GM23248 (cell line): ENCODE measurements around the gene ATP5F1E.

ENCODE experiments used
- EZH2 ChIP-seq: fragments of 200-600 bp; sonication (generic); IDR thresholded peaks from 2 replicates; pipeline ENCODE4 v1.6.1; 2018; ENCODE audit warnings: antibody characterized with exemption, mild to moderate bottlenecking; ENCODE audit not compliant: insufficient read depth, poor library complexity, severe bottlenecking
- EZH2phosphoT487 ChIP-seq: fragments of 200-600 bp; sonication (generic); IDR thresholded peaks from 2 replicates; pipeline ENCODE4 v1.6.1; 2018; ENCODE audit warnings: antibody characterized with exemption, moderate library complexity, mild to moderate bottlenecking, low read depth; ENCODE audit not compliant: insufficient read depth

DNA sequence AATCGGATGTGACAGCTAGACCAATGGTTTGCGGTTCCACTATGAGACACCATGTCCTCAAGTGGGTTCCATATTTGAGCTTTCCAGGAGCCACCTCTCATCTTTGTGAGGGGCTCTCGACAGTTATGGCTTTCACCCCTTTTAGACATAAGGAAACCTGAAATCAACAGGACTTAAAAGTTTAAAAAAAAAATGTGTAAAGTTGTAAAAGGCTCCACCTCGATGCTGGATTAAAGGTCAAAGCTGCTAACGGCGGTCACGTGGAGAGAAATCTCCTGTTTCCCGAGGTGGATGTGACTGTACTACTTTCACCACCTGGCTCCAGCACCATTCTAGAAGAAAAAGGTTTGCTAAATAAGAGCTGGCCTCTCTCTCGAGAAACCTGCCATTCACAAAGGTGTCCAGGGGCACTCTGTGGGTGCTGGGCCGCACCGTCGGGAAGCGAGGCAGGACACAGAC lies 542 bp downstream of the ATP5F1E start:
- TF ChIP-seq EZH2 (no peak), EZH2phosphoT487 (no peak)
